ENCODE results near the gene BDP1. TPM values are rescaled to one million over a fixed set of nuclear protein-coding genes. Genes with fewer than 3 reads are reported as not detected.
A peak's percentile ranks its signal among the peaks of the same experiment; 100 is the strongest.

BDP1 gene
- polyA plus RNA-seq, 1 of the 3 experiments (the other 2 are of a cell fraction) = 4.4 TPM

DNA sequence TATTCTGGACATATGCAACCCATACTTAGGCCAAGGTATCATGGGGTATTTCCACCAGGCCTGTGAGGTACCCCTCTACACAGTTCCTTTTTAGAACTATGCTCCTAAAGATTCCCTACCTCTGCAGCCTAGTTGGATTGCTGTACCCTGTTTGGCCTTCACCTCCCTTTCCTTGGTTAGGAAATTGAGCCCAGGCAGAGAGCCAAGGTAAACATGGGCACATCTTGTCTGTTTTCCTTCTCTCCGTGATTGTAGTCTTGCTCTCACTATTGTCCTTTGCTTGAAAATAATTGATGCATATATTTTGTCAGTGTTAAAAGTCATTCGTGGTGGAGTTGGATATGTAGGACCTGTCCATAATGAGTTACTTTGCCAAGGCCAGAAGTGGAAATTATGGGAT, 26.7 kb downstream of the BDP1 start:
- Histone ChIP-seq H2AFZ (ENCODE audit: low read depth) (no peak overlapping the region), H3K4me2 (peak overlapping the region; percentile 70), H3K4me3 (ENCODE audit: low read depth in 2 of 2, low read length in 1 of 2) (no peak overlapping the region), H3K9me3 (no peaks in the 10 kb centered on the region), H4K20me1 (ENCODE audit: insufficient read depth) (peaks cover 7% of the 10 kb centered on the region), H3K79me2 (ENCODE audit: insufficient read depth) (peaks cover 20% of the 10 kb centered on the region; the same call in 1 of the 2 replicates), H3F3A (replicated peaks; ENCODE audit: insufficient read depth) (peaks cover 27% of the 10 kb centered on the region), H3K27ac (ENCODE audit: low read depth in 2 of 2, low read length in 1 of 2) (peak overlapping the region in 1 of 2 experiments; percentile 69; a peak in 2 of 4 replicates), H3K36me3 (replicated peaks in 1 of 2; ENCODE audit: control insufficient read depth in 1 of 2, insufficient read depth in 2 of 2, low read length in 1 of 2) (peaks cover 34 to 66% of the 10 kb centered on the region in 2 experiments), H3K4me1 (ENCODE audit: control insufficient read depth in 1 of 2, insufficient read depth in 2 of 2, low read depth in 1 of 2, low read length in 1 of 2) (peaks cover 0 to 22% of the 10 kb centered on the region in 2 experiments; a peak in 3 of 4 replicates), H3K9ac (no peak overlapping the region), H3K27me3 (ENCODE audit: insufficient read depth) (no peaks in the 10 kb centered on the region), H3K9me2 (no peaks in the 10 kb centered on the region)
- 31% methylated on average over 2 of the region's 2 CpGs for WGBS (ENCODE audit: low lambda C conversion rate)
- ChIA-PET POLR2A (no interaction called here), CTCF (no interaction called here)
- no peak for DNase-seq
- peak; percentile 78 for TF ChIP-seq NFIC (IDR thresholded peaks at IDR 0.05; ENCODE audit: borderline replicate concordance)
- TF ChIP-seq TAF1 (IDR thresholded peaks at IDR 0.05; ENCODE audit: borderline replicate concordance, low read depth, low read length) = no peak
- TF ChIP-seq TCF12 (IDR thresholded peaks at IDR 0.05) = peak; percentile 33; the same call in 1 of the 2 replicates

DNA sequence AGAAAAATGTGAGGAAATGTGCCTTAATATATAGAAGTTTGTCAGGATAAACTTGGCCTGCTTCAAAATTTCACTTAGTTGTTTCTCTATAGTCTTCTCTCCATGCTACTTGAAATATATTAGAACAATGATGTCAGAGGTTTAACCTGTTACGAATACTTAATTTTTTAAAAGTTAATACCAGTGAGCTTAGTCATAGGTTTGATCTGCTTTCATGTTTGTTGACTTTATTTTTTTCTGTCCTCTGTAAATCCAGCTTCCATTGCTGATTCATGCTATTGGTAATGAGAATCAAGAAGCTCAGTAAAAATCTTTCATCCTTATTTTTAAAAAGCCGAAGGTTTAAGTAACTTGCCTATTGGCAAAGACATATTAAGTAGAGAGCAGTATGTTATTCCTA, 27.9 kb downstream of the BDP1 start:
- 48% methylated on average over 2 of the region's 2 CpGs for WGBS (ENCODE audit: low lambda C conversion rate)
- Histone ChIP-seq H3K27me3 (ENCODE audit: insufficient read depth) (no peaks in the 10 kb centered on the region), H2AFZ (ENCODE audit: low read depth) (no peak overlapping the region), H3K36me3 (replicated peaks in 1 of 2; ENCODE audit: control insufficient read depth in 1 of 2, insufficient read depth in 2 of 2, low read length in 1 of 2) (peaks cover 41 to 70% of the 10 kb centered on the region in 2 experiments), H3K9ac (peak overlapping the region; percentile 3; the same call in 1 of the 2 replicates), H3K9me3 (no peaks in the 10 kb centered on the region), H3K79me2 (ENCODE audit: insufficient read depth) (peaks cover 19% of the 10 kb centered on the region; the same call in 1 of the 2 replicates), H3K4me1 (ENCODE audit: control insufficient read depth in 1 of 2, insufficient read depth in 2 of 2, low read depth in 1 of 2, low read length in 1 of 2) (peaks cover 0 to 22% of the 10 kb centered on the region in 2 experiments; a peak in 3 of 4 replicates), H3K27ac (ENCODE audit: low read depth in 2 of 2, low read length in 1 of 2) (peak overlapping the region in 1 of 2 experiments; percentile 69; a peak in 2 of 4 replicates), H4K20me1 (ENCODE audit: insufficient read depth) (peaks cover 7% of the 10 kb centered on the region), H3K4me2 (0 out of 2 replicates have a peak overlapping the region, but pooled peaks have one; percentile 8), H3K4me3 (ENCODE audit: low read depth in 2 of 2, low read length in 1 of 2) (no peak overlapping the region), H3F3A (replicated peaks; ENCODE audit: insufficient read depth) (peaks cover 27% of the 10 kb centered on the region), H3K9me2 (no peaks in the 10 kb centered on the region)
- no peak for DNase-seq
- TF ChIP-seq FOXJ3 (CRISPR knock-in tag; IDR thresholded peaks at IDR 0.05) = no peak
- TF ChIP-seq EZH2phosphoT487 (IDR thresholded peaks at IDR 0.05; ENCODE audit: borderline replicate concordance, low read depth) = no peak
- no peak for TF ChIP-seq MEF2A (IDR thresholded peaks at IDR 0.05; ENCODE audit: borderline replicate concordance, low read depth)
- TF ChIP-seq, protein P1, sequence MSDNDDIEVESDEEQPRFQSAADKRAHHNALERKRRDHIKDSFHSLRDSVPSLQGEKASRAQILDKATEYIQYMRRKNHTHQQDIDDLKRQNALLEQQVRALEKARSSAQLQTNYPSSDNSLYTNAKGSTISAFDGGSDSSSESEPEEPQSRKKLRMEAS (IDR thresholded peaks at IDR 0.05; ENCODE audit: low read depth) = no peak
- no peak for TF ChIP-seq TEAD4 (IDR thresholded peaks at IDR 0.05; ENCODE audit: borderline replicate concordance, insufficient read depth)
- TF ChIP-seq FOSL2 (IDR thresholded peaks at IDR 0.05; ENCODE audit: borderline replicate concordance, low read depth) = peak; percentile 54; the same call in 1 of the 2 replicates
- no peak for TF ChIP-seq TAF1 (IDR thresholded peaks at IDR 0.05; ENCODE audit: borderline replicate concordance, low read depth, low read length)
- TF ChIP-seq RAD21 (IDR thresholded peaks at IDR 0.05; ENCODE audit: low read length) = no peak
- TF ChIP-seq GATA2 (CRISPR knock-in tag; IDR thresholded peaks at IDR 0.05) = no peak
- no peak for TF ChIP-seq RCOR1 (IDR thresholded peaks at IDR 0.05; ENCODE audit: low read length)
- TF ChIP-seq, protein P2, sequence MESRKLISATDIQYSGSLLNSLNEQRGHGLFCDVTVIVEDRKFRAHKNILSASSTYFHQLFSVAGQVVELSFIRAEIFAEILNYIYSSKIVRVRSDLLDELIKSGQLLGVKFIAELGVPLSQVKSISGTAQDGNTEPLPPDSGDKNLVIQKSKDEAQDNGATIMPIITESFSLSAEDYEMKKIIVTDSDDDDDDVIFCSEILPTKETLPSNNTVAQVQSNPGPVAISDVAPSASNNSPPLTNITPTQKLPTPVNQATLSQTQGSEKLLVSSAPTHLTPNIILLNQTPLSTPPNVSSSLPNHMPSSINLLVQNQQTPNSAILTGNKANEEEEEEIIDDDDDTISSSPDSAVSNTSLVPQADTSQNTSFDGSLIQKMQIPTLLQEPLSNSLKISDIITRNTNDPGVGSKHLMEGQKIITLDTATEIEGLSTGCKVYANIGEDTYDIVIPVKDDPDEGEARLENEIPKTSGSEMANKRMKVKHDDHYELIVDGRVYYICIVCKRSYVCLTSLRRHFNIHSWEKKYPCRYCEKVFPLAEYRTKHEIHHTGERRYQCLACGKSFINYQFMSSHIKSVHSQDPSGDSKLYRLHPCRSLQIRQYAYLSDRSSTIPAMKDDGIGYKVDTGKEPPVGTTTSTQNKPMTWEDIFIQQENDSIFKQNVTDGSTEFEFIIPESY (IDR thresholded peaks at IDR 0.05; ENCODE audit: borderline replicate concordance, low read depth) = no peak
- TF ChIP-seq ELF1 (IDR thresholded peaks at IDR 0.05) = no peak
- TF ChIP-seq, protein P3, sequence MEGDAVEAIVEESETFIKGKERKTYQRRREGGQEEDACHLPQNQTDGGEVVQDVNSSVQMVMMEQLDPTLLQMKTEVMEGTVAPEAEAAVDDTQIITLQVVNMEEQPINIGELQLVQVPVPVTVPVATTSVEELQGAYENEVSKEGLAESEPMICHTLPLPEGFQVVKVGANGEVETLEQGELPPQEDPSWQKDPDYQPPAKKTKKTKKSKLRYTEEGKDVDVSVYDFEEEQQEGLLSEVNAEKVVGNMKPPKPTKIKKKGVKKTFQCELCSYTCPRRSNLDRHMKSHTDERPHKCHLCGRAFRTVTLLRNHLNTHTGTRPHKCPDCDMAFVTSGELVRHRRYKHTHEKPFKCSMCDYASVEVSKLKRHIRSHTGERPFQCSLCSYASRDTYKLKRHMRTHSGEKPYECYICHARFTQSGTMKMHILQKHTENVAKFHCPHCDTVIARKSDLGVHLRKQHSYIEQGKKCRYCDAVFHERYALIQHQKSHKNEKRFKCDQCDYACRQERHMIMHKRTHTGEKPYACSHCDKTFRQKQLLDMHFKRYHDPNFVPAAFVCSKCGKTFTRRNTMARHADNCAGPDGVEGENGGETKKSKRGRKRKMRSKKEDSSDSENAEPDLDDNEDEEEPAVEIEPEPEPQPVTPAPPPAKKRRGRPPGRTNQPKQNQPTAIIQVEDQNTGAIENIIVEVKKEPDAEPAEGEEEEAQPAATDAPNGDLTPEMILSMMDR (IDR thresholded peaks at IDR 0.05) = no peak
- TF ChIP-seq JUND (IDR thresholded peaks at IDR 0.05) = peak; percentile 56
- no peak for TF ChIP-seq RFX5 (IDR thresholded peaks at IDR 0.05; ENCODE audit: low read length)
- TF ChIP-seq, protein P4, sequence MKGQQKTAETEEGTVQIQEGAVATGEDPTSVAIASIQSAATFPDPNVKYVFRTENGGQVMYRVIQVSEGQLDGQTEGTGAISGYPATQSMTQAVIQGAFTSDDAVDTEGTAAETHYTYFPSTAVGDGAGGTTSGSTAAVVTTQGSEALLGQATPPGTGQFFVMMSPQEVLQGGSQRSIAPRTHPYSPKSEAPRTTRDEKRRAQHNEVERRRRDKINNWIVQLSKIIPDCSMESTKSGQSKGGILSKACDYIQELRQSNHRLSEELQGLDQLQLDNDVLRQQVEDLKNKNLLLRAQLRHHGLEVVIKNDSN (IDR thresholded peaks at IDR 0.05; ENCODE audit: borderline replicate concordance, low read depth) = no peak
- TF ChIP-seq NRF1 (IDR thresholded peaks at IDR 0.05; ENCODE audit: low read depth, low read length) = no peak
- CTCF ChIA-PET = interaction anchor here (0.7 to 1.4 kb wide), 2 partner anchors 12 to 274 kb away, joined by 3 read pairs; no protein-coding TSS in a partner anchor
- POLR2A ChIA-PET = no interaction called here
